ENCODE results near the gene PCYOX1L. TPM values are rescaled to one million over a fixed set of nuclear protein-coding genes. Genes with fewer than 3 reads are reported as not detected.

PCYOX1L gene
- total and polyA plus RNA-seq, 2 experiments from 2014 or later: 6.7 to 14.7 TPM

DNA sequence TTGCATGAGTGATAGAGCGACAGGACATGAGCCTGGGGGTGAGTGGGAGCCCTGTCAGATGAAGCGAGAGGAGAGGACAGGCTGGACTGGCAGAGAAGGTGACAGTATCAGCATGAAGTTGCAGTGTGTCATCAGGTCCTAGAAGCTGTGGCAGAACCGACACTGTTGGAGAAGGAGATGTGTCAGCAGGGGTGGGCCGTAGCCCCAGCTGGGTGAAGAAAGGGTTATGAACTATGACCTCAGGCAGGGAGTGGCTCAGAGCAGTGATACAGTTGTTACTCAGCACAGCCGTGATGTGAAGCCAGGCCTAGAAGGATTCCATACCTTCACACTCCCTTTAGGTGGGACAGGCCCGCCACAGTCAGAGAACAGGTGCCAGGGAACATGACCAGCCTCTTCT, 7.6 kb downstream of the PCYOX1L start:
- Histone ChIP-seq H3K9me2 (ENCODE audit: insufficient read depth) (no peaks in the 10 kb centered on the region; the same call in 1 of the 2 replicates), H3K36me3 (ENCODE audit: insufficient read depth) (no peaks in the 10 kb centered on the region), H3F3A (replicated peaks; ENCODE audit: low read depth) (no peaks in the 10 kb centered on the region), H3K4me3 (no peak overlapping the region), H4K20me1 (replicated peaks; ENCODE audit: insufficient read depth) (no peaks in the 10 kb centered on the region), H3K4me1 (ENCODE audit: insufficient read depth) (no peaks in the 10 kb centered on the region), H3K27ac (ENCODE audit: low read depth) (no peak overlapping the region), H2AFZ (no peak overlapping the region), H3K27me3 (ENCODE audit: insufficient read depth) (no peaks in the 10 kb centered on the region), H3K4me2 (no peak overlapping the region), H3K79me2 (replicated peaks; ENCODE audit: insufficient read depth) (no peaks in the 10 kb centered on the region)
- no peak for DNase-seq (ENCODE audit: low spot score)
- H3K27me3 Mint-ChIP-seq (ENCODE audit: insufficient read depth, low read depth, poor library complexity): peaks cover 9% of the 10 kb centered on the region
- no peak overlapping the region for H3K27ac Mint-ChIP-seq
- H3K4me1 Mint-ChIP-seq: peaks cover 13% of the 10 kb centered on the region
- no peaks in the 10 kb centered on the region for H3K9me3 Mint-ChIP-seq
- TF ChIP-seq NANOG (IDR thresholded peaks at IDR 0.05; ENCODE audit: borderline replicate concordance) (no peak), ZNF331 (CRISPR knock-in tag; IDR thresholded peaks at IDR 0.05; ENCODE audit: low read depth) (no peak), ZNF114 (CRISPR knock-in tag; IDR thresholded peaks at IDR 0.05) (no peak), CREB1 (CRISPR knock-in tag; IDR thresholded peaks at IDR 0.05; ENCODE audit: low read depth) (no peak), EZH2 (IDR thresholded peaks at IDR 0.05; ENCODE audit: low read depth, unreplicated experiment) (no peak)
- H3K36me3 Mint-ChIP-seq (ENCODE audit: low read depth): peaks cover 4% of the 10 kb centered on the region; the same call in 2 of the 3 replicates
- H3K4me3 Mint-ChIP-seq: no peak overlapping the region
- ATAC-seq: no peak

DNA sequence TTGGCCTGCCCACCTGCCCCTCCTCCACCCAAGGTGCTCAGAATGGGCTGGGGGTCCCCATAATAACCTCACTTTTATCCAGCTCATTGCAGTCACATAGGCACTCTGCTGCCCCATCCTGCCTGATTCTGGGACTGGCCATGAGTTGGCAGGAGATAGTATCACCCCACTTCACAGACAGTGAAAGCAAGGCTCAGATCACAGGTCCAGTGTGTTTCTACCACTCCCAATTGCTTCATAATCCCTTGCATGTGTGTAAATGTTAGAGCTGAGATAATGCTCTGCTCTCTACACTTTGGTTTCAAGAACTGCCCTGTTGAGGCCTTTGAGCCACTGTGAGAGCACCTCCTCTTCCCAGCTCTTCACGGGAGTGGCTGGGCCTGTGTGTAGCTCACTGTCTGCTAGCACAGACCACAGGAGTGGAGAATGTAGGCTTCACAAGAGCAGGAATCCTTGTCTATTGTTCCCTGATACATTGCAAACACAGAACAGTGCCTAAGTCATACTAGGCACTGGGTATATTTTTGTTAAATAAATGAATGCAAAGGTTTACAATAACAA, 8.4 kb downstream of the PCYOX1L start:
- no peak overlapping the region for H3K4me2 ChIP-seq
- H3K4me3 ChIP-seq: no peak overlapping the region
- no peak overlapping the region for H3K27ac ChIP-seq (ENCODE audit: low read depth)
- Mint-ChIP-seq H3K9me3 (no peaks in the 10 kb centered on the region), H3K27me3 (ENCODE audit: insufficient read depth, low read depth, poor library complexity) (peaks cover 9% of the 10 kb centered on the region), H3K4me3 (no peak overlapping the region), H3K36me3 (ENCODE audit: low read depth) (peaks cover 4% of the 10 kb centered on the region; the same call in 2 of the 3 replicates), H3K4me1 (peaks cover 16% of the 10 kb centered on the region), H3K27ac (no peak overlapping the region)
- H3K9me2 ChIP-seq (ENCODE audit: insufficient read depth): no peaks in the 10 kb centered on the region; the same call in 1 of the 2 replicates
- no peak for ATAC-seq
- H3K4me1 ChIP-seq (ENCODE audit: insufficient read depth): peaks cover 3% of the 10 kb centered on the region; the same call in 1 of the 2 replicates
- no peak overlapping the region for H2AFZ ChIP-seq
- no peak for DNase-seq (ENCODE audit: low spot score)
- H3K79me2 ChIP-seq (replicated peaks; ENCODE audit: insufficient read depth): no peaks in the 10 kb centered on the region
- H4K20me1 ChIP-seq (replicated peaks; ENCODE audit: insufficient read depth): no peaks in the 10 kb centered on the region
- H3K27me3 ChIP-seq (ENCODE audit: insufficient read depth): no peaks in the 10 kb centered on the region
- no peaks in the 10 kb centered on the region for H3F3A ChIP-seq (replicated peaks; ENCODE audit: low read depth)
- H3K36me3 ChIP-seq (ENCODE audit: insufficient read depth): no peaks in the 10 kb centered on the region
- TF ChIP-seq, protein P1, sequence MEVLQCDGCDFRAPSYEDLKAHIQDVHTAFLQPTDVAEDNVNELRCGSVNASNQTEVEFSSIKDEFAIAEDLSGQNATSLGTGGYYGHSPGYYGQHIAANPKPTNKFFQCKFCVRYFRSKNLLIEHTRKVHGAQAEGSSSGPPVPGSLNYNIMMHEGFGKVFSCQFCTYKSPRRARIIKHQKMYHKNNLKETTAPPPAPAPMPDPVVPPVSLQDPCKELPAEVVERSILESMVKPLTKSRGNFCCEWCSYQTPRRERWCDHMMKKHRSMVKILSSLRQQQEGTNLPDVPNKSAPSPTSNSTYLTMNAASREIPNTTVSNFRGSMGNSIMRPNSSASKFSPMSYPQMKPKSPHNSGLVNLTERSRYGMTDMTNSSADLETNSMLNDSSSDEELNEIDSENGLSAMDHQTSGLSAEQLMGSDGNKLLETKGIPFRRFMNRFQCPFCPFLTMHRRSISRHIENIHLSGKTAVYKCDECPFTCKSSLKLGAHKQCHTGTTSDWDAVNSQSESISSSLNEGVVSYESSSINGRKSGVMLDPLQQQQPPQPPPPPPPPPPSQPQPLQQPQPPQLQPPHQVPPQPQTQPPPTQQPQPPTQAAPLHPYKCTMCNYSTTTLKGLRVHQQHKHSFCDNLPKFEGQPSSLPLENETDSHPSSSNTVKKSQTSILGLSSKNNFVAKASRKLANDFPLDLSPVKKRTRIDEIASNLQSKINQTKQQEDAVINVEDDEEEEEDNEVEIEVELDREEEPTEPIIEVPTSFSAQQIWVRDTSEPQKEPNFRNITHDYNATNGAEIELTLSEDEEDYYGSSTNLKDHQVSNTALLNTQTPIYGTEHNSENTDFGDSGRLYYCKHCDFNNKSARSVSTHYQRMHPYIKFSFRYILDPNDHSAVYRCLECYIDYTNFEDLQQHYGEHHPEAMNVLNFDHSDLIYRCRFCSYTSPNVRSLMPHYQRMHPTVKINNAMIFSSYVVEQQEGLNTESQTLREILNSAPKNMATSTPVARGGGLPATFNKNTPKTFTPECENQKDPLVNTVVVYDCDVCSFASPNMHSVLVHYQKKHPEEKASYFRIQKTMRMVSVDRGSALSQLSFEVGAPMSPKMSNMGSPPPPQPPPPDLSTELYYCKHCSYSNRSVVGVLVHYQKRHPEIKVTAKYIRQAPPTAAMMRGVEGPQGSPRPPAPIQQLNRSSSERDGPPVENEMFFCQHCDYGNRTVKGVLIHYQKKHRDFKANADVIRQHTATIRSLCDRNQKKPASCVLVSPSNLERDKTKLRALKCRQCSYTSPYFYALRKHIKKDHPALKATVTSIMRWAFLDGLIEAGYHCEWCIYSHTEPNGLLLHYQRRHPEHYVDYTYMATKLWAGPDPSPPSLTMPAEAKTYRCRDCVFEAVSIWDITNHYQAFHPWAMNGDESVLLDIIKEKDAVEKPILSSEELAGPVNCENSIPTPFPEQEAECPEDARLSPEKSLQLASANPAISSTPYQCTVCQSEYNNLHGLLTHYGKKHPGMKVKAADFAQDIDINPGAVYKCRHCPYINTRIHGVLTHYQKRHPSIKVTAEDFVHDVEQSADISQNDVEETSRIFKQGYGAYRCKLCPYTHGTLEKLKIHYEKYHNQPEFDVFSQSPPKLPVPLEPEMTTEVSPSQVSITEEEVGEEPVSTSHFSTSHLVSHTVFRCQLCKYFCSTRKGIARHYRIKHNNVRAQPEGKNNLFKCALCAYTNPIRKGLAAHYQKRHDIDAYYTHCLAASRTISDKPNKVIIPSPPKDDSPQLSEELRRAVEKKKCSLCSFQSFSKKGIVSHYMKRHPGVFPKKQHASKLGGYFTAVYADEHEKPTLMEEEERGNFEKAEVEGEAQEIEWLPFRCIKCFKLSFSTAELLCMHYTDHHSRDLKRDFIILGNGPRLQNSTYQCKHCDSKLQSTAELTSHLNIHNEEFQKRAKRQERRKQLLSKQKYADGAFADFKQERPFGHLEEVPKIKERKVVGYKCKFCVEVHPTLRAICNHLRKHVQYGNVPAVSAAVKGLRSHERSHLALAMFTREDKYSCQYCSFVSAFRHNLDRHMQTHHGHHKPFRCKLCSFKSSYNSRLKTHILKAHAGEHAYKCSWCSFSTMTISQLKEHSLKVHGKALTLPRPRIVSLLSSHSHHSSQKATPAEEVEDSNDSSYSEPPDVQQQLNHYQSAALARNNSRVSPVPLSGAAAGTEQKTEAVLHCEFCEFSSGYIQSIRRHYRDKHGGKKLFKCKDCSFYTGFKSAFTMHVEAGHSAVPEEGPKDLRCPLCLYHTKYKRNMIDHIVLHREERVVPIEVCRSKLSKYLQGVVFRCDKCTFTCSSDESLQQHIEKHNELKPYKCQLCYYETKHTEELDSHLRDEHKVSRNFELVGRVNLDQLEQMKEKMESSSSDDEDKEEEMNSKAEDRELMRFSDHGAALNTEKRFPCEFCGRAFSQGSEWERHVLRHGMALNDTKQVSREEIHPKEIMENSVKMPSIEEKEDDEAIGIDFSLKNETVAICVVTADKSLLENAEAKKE (CRISPR knock-in tag; IDR thresholded peaks at IDR 0.05): no peak
- TF ChIP-seq EZH2phosphoT487 (IDR thresholded peaks at IDR 0.05; ENCODE audit: unreplicated experiment) (no peak), POLR2AphosphoS5 (IDR thresholded peaks at IDR 0.05; ENCODE audit: low read depth) (no peak), CREB1 (CRISPR knock-in tag; IDR thresholded peaks at IDR 0.05; ENCODE audit: low read depth) (no peak), ZNF331 (CRISPR knock-in tag; IDR thresholded peaks at IDR 0.05; ENCODE audit: low read depth) (no peak), JUNB (IDR thresholded peaks at IDR 0.05; ENCODE audit: unreplicated experiment) (no peak), NANOG (IDR thresholded peaks at IDR 0.05; ENCODE audit: borderline replicate concordance) (no peak), EZH2 (IDR thresholded peaks at IDR 0.05; ENCODE audit: low read depth, unreplicated experiment) (no peak), ZNF114 (CRISPR knock-in tag; IDR thresholded peaks at IDR 0.05) (no peak)
- TF ChIP-seq, protein P2, sequence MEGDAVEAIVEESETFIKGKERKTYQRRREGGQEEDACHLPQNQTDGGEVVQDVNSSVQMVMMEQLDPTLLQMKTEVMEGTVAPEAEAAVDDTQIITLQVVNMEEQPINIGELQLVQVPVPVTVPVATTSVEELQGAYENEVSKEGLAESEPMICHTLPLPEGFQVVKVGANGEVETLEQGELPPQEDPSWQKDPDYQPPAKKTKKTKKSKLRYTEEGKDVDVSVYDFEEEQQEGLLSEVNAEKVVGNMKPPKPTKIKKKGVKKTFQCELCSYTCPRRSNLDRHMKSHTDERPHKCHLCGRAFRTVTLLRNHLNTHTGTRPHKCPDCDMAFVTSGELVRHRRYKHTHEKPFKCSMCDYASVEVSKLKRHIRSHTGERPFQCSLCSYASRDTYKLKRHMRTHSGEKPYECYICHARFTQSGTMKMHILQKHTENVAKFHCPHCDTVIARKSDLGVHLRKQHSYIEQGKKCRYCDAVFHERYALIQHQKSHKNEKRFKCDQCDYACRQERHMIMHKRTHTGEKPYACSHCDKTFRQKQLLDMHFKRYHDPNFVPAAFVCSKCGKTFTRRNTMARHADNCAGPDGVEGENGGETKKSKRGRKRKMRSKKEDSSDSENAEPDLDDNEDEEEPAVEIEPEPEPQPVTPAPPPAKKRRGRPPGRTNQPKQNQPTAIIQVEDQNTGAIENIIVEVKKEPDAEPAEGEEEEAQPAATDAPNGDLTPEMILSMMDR (conservative IDR thresholded peaks at IDR 0.05; ENCODE audit: low read depth in 2 of 2): no peak

Data from GM23338 (cell line).